ENCODE measurements around the gene TMEM98.
"Not testable (repeated sequence)": the region's sequence is repeated elsewhere in the genome, so short reads cannot be mapped to it uniquely, and the experiment has no call there.

TMEM98 gene

DNA sequence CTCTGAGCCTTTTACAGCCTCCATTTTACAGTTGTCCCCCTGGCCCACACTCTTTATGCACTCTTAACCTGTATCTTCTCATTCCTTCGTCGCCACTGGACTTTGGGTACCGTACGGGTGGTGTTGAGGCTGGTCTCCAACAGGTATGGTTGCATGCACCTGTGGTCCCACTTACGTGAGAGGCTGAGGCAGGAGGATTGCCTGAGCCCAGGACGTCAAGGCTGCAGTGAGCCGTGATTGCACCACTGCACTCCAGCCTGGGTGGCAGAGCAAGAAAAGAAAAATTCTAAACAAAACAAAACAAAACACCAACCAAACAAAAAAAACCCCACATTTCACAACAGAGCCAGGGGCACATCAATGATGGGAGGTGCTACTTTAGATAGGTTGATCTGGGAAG is 14.4 kb upstream of the TMEM98 start:
- FAIRE-seq (no peak), DNase-seq (ENCODE audit: insufficient read length, low spot score) (no peak)
- TF ChIP-seq PAX5 (IDR thresholded peaks at IDR 0.05; ENCODE audit: insufficient read depth, low read length, severe bottlenecking) (no peak), POLR2AphosphoS5 (IDR thresholded peaks at IDR 0.05; ENCODE audit: low read depth, low read length) (no peak), TAF1 (IDR thresholded peaks at IDR 0.05; ENCODE audit: low read depth, low read length) (no peak), POU2F2 (IDR thresholded peaks at IDR 0.05; ENCODE audit: low read depth, low read length) (no peak)

DNA sequence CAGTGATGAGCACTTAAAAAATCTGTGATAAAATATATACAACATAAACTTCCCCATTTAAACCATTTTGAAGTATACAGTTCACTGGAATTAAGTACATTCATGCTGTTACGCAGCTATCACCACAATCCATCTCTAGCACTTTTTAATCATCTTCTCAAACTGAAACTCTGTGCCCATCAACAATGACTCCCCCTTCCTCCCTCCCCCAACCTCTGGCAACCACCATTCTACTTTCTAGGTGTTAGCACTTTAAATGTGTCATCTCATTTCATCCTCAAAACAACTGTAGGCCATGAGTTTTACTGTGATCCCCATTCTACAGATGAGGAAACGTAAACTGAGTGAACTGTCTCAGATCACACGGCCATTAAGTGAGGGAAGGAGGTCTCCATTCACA is 13.8 kb upstream of the TMEM98 start:
- TF ChIP-seq POU2F2 (IDR thresholded peaks at IDR 0.05; ENCODE audit: low read depth, low read length) (no peak), POLR2AphosphoS5 (IDR thresholded peaks at IDR 0.05; ENCODE audit: low read depth, low read length) (no peak), POLR2A (IDR thresholded peaks at IDR 0.05; ENCODE audit: low read depth, low read length) (no peak), PAX5 (IDR thresholded peaks at IDR 0.05; ENCODE audit: insufficient read depth, low read length, severe bottlenecking) (no peak), TAF1 (IDR thresholded peaks at IDR 0.05; ENCODE audit: low read depth, low read length) (no peak), SPI1 (IDR thresholded peaks at IDR 0.05; ENCODE audit: low read depth, low read length) (no peak)
- no peak for DNase-seq (ENCODE audit: insufficient read length, low spot score)
- no peak for FAIRE-seq

DNA sequence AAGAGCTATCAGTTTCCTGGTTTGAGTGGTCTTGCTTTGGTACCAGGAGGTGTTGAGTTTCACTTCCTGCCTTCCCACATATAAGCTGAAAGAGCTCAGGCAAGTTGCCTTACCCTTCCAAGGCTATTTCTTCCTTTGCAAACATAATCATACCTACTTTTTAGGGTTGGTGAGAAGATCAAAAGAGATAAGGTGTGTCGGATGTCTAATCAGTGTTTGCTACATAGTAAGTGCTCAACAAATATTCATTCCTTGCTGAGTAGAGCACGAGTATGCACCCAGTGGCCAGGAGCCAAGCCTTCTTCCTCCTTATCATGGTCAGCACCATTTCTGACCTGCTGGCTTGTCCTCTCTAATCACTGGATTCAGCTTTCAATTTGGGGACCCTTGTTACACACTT is 12.7 kb upstream of the TMEM98 start:
- FAIRE-seq, result peak; percentile 5
- no peak for DNase-seq (ENCODE audit: insufficient read length, low spot score)
- TF ChIP-seq SPI1 (IDR thresholded peaks at IDR 0.05; ENCODE audit: low read depth, low read length) (peak; percentile 75), POLR2AphosphoS5 (IDR thresholded peaks at IDR 0.05; ENCODE audit: low read depth, low read length) (no peak), TAF1 (IDR thresholded peaks at IDR 0.05; ENCODE audit: low read depth, low read length) (no peak), POU2F2 (IDR thresholded peaks at IDR 0.05; ENCODE audit: low read depth, low read length) (no peak)

DNA sequence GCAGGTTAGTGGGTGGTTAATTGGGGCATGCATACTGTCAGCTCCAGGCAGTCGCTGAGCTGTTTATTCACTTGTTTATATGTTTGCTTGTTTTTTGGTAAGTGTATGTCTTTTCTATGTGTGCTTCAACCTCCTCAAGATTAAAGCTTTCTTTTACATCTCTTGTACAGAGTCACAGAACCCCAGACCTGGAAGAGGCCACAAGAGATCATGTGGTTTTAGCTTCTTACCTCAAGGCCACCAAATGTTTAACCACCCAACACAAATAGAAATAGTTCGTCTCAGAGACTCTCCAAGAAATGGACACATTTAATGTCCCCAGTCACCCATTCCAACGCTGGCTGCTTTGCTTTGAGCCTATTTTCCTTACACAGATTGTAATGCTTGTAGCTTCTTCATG is 11.8 kb upstream of the TMEM98 start:
- TF ChIP-seq POU2F2 (IDR thresholded peaks at IDR 0.05; ENCODE audit: low read depth, low read length) (no peak), SPI1 (IDR thresholded peaks at IDR 0.05; ENCODE audit: low read depth, low read length) (no peak), POLR2AphosphoS5 (IDR thresholded peaks at IDR 0.05; ENCODE audit: low read depth, low read length) (no peak), POLR2A (IDR thresholded peaks at IDR 0.05; ENCODE audit: low read depth, low read length) (no peak), PAX5 (IDR thresholded peaks at IDR 0.05; ENCODE audit: insufficient read depth, low read length, severe bottlenecking) (no peak), TAF1 (IDR thresholded peaks at IDR 0.05; ENCODE audit: low read depth, low read length) (no peak)
- DNase-seq (ENCODE audit: insufficient read length, low spot score) (no peak), FAIRE-seq (no peak)

DNA sequence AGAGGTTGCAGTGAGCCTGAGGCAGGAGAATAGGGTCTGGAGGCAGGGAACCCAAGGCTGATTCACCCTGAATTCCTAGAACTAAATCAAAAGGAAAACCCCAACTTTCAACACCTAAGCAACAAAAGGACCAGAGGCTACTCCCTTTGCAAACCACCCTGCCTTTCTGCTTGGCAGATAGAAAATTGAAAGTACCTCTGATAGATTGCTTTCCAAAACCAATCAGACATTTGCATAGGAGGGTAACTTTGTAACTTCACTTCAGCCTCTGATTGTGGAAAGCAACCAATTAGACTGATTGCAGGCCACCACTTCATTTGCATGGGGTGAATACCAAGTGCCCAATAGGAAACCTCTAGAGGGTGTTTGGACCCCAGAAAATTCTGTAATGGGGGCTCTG is 10.9 kb upstream of the TMEM98 start:
- FAIRE-seq, result no peak
- TF ChIP-seq POLR2AphosphoS5 (IDR thresholded peaks at IDR 0.05; ENCODE audit: low read depth, low read length) (no peak), POU2F2 (IDR thresholded peaks at IDR 0.05; ENCODE audit: low read depth, low read length) (no peak), SPI1 (IDR thresholded peaks at IDR 0.05; ENCODE audit: low read depth, low read length) (no peak), TAF1 (IDR thresholded peaks at IDR 0.05; ENCODE audit: low read depth, low read length) (no peak), POLR2A (IDR thresholded peaks at IDR 0.05; ENCODE audit: low read depth, low read length) (no peak), PAX5 (IDR thresholded peaks at IDR 0.05; ENCODE audit: insufficient read depth, low read length, severe bottlenecking) (no peak)
- DNase-seq (ENCODE audit: insufficient read length, low spot score), result no peak

DNA sequence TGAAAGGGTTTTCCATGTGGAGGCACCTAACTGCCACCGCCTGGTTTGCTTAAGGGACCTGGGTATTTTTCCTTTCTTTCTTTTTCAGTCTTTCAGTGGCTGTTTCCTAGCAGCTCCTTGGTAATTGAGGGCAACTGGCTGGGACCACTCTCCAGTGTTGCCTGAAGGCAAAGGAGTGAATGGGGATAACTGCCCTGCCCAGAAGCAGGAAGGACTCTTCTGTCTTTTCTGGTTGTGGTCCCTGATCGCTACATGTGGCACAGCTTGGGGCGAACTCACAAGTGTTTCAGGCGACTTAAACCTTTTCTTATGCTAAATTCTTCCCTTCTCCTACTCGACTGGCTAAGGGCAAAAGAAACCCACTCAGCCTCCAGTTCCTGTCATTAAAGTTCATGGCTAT is 10.1 kb upstream of the TMEM98 start:
- FAIRE-seq, result no peak
- DNase-seq (ENCODE audit: insufficient read length, low spot score), result no peak
- no peak for TF ChIP-seq TAF1 (IDR thresholded peaks at IDR 0.05; ENCODE audit: low read depth, low read length)
- TF ChIP-seq SPI1 (IDR thresholded peaks at IDR 0.05; ENCODE audit: low read depth, low read length), result no peak
- no peak for TF ChIP-seq POU2F2 (IDR thresholded peaks at IDR 0.05; ENCODE audit: low read depth, low read length)
- no peak for TF ChIP-seq POLR2AphosphoS5 (IDR thresholded peaks at IDR 0.05; ENCODE audit: low read depth, low read length)
- no peak for TF ChIP-seq POLR2A (IDR thresholded peaks at IDR 0.05; ENCODE audit: low read depth, low read length)

DNA sequence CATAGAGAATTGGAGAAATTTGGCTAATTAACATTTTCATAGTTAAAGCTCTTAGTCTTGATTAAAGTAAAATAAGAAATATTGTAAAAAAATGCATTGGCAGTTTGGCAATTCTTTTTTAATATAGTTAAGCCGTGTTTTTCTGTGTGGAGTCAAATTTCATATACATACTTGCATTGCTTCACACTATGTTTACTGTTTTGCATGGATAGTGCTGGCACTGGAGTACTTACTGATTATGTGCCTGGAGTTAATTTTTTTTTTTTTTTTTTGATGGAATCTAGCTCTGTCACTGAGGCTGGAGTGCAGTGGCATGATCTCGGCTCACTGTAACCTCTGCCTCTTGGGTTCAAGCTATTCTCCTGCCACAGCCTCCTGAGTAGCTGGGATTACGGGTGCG is 8.1 kb upstream of the TMEM98 start:
- not testable (repeated sequence) for DNase-seq (ENCODE audit: insufficient read length, low spot score); FAIRE-seq

DNA sequence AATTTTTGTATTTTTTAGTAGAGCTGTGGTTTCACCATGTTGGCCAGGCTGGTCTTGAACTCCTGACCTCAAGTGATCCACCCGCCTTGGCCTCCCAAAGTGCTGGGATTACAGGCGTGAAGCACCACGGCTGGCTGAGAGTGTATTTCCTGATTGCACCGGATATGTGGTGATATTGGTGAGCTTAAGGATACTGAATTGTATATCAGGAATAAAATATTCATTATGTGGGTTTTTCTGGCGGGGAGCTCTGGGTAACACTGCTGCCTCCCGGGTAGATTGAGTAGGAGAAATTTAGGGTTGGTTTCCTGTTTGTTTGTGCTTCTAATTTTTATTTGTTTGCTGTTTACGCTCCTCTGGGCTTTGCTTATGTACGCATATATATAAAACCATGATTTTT is 7.7 kb upstream of the TMEM98 start:
- FAIRE-seq (no peak), DNase-seq (ENCODE audit: insufficient read length, low spot score) (no peak)
- no peak for TF ChIP-seq POLR2A (IDR thresholded peaks at IDR 0.05; ENCODE audit: low read depth, low read length)
- no peak for TF ChIP-seq POU2F2 (IDR thresholded peaks at IDR 0.05; ENCODE audit: low read depth, low read length)
- TF ChIP-seq TAF1 (IDR thresholded peaks at IDR 0.05; ENCODE audit: low read depth, low read length), result no peak
- no peak for TF ChIP-seq PAX5 (IDR thresholded peaks at IDR 0.05; ENCODE audit: insufficient read depth, low read length, severe bottlenecking)
- no peak for TF ChIP-seq SPI1 (IDR thresholded peaks at IDR 0.05; ENCODE audit: low read depth, low read length)
- TF ChIP-seq POLR2AphosphoS5 (IDR thresholded peaks at IDR 0.05; ENCODE audit: low read depth, low read length), result no peak

DNA sequence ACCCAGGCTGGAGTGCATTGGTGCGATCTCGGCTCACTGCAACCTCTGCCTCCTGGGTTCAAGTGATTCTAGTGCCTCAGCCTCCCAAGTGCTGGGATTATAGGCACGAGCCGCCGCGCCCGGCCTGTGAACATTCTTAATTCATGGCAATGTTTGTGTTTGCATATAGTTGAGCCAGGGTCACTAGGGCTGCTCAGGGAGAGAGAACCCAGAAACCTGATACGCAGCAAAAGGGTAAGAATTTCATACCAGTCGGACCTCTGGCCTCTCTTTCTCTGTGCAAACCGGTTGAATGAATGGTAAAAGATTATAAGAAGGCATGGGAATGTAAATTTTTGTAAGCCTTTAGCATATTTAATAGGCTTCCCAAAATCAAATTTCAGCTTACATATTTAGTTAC is 6.9 kb upstream of the TMEM98 start:
- DNase-seq (ENCODE audit: insufficient read length, low spot score), result no peak
- no peak for TF ChIP-seq TAF1 (IDR thresholded peaks at IDR 0.05; ENCODE audit: low read depth, low read length)
- no peak for TF ChIP-seq POU2F2 (IDR thresholded peaks at IDR 0.05; ENCODE audit: low read depth, low read length)
- FAIRE-seq, result no peak

DNA sequence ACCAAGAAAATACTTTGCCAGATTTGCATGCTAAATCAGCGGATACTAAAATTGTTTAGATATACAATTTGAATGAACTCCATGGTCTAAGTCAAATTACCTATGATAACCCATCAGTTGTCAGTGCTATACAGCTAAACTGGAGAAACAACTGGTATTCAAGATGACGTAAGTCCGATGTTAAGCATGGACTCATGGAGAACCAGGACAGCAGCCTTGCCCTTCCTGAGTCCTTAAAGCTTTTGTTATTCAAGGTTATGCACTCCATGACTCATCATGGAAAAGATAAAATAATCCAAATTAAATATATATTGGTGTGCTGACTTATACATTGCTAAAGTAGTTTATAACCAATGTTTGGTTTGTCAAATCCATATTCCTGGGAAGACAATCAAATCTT is 4.0 kb upstream of the TMEM98 start:
- not testable (repeated sequence) for FAIRE-seq; DNase-seq (ENCODE audit: insufficient read length, low spot score)

DNA sequence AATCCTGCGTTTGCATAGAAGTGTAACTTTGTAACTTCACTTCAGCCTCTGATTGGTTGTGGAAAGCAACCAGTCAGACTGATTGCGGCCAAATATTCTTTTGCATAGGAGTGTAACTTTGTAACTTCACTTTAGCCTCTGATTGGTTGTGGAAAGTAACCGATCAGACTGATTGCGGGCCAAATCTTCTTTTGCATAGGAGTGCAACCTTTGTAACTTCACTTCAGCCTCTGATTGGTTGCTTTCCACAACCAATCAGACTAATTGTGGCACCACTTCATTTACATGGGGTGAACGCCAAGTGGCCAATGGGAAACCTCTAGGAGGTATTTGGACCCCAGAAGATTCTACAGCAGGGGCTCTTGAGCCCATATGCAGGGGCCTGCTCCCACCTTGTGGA is 1.8 kb upstream of the TMEM98 start:
- TF ChIP-seq SPI1 (IDR thresholded peaks at IDR 0.05; ENCODE audit: low read depth, low read length), result no peak
- TF ChIP-seq TAF1 (IDR thresholded peaks at IDR 0.05; ENCODE audit: low read depth, low read length), result no peak
- no peak for TF ChIP-seq PAX5 (IDR thresholded peaks at IDR 0.05; ENCODE audit: insufficient read depth, low read length, severe bottlenecking)
- no peak for TF ChIP-seq POU2F2 (IDR thresholded peaks at IDR 0.05; ENCODE audit: low read depth, low read length)
- TF ChIP-seq POLR2AphosphoS5 (IDR thresholded peaks at IDR 0.05; ENCODE audit: low read depth, low read length), result no peak
- TF ChIP-seq POLR2A (IDR thresholded peaks at IDR 0.05; ENCODE audit: low read depth, low read length), result no peak
- DNase-seq (ENCODE audit: insufficient read length, low spot score) (no peak), FAIRE-seq (no peak)

DNA sequence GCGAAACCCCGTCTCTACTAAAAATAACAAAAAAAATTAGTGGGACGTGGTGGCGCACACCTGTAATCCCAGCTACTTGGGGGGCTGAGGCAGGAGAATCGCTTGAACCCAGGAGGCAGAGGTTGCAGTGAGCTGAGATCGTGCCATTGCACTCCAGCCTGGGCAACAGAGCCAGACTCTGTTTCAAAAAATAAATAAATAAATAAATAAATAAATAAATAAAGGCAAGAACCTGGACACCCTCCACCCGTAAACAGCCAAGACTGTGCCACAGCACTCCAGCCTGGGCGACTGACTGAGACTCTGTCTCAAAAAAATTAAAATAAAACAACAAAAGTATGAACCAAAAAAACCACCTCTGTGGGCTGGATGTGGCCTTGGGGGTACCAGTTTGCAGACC is 1.2 kb upstream of the TMEM98 start:
- FAIRE-seq, result not testable (repeated sequence)

More for the DNA sequence above, 1.2 kb upstream of the TMEM98 start:
- not testable (repeated sequence) for DNase-seq (ENCODE audit: insufficient read length, low spot score)

All from GM12891 (cell line).